Keratinocyte (primary cell): ENCODE results near the gene SH2D3C.

Source experiments
- CTCF ChIP-seq, 3 experiments: IDR thresholded peaks in 1 of 3; conservative IDR thresholded peaks in 1 of 3; optimal IDR thresholded peaks in 1 of 3; 2 replicates in 2 of 3; 3 replicates in 1 of 3; pipeline versions ENCODE3 to v1.5.1; 2011; ENCODE audit warnings: low read length in 3 of 3, mild to moderate bottlenecking in 3 of 3, moderate library complexity in 2 of 3, control low read depth in 1 of 3, inconsistent platforms in 1 of 3; ENCODE audit not compliant: insufficient read depth in 2 of 3; ENCODE audit errors: extremely low read depth in 1 of 3
- EZH2 ChIP-seq: IDR thresholded peaks from one replicate; pipeline ENCODE4 v1.6.1; 2012; ENCODE audit warnings: inconsistent platforms, mild to moderate bottlenecking, low read length, moderate library complexity

GRCh38 chr9:127761491-127761956 lies 16.9 kb downstream of the SH2D3C start:
- no peak for TF ChIP-seq CTCF (optimal IDR thresholded peaks at IDR 0.05 in 1 of 3, IDR thresholded peaks at IDR 0.05 in 1 of 3, conservative IDR thresholded peaks at IDR 0.05 in 1 of 3; ENCODE audit: extremely low read depth in 1 of 3, insufficient read depth in 2 of 3, low read length in 3 of 3)
- TF ChIP-seq EZH2: no peak
